Skeletal muscle cell (primary cell): ENCODE measurements around the gene PKIG.

Experiments used
- DNase-seq: peaks from one replicate; pipeline ENCODE4 v3.0.0-alpha.2; 2010; ENCODE audit warnings: low read depth
- H3K4me3 ChIP-seq: 2 replicates; pipeline ENCODE4 v1.5.1; 2011; ENCODE audit warnings: low read depth, mild to moderate bottlenecking, control low read depth, low read length, moderate library complexity

PKIG gene

DNA sequence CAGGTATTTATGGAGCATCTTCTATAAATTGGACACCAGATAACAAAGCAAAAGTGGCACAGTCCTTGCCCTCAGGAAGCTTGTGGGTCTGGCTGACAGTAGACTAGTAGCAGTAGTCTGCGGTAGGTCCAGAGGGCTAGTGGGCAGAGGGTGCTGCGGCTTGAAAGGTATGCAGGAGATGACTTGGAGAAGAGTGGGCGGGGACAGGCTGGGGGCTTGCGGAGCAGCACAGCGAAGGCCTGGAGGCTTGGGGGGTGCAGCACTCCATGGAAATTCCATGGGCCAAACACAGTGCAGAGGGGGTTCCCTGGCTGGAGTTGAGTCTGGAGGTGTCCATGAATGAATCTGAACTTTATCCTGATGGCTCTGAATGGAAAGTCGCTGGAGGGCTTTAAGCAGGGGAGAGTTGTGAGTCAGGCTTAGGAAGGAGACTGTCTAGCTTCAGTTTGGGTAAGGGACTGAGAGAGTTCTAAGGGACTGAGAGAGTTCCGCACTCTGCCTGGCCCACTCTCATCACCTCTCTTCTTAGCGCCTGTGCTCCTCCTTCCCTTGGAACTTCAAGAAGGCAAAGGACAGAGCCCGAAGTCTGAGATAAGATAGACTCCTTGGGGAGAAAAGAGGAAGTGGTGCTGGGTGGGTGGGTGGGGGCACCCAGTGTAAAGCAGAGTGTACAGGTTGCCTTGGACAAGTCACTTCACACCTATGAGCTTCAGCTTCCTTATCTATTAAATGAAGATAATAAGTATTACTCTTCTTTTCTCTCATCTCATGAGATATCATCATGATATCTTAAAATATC lies 8.8 kb downstream of the PKIG start:
- DNase-seq, result no peak
- no peak overlapping the region for H3K4me3 ChIP-seq

DNA sequence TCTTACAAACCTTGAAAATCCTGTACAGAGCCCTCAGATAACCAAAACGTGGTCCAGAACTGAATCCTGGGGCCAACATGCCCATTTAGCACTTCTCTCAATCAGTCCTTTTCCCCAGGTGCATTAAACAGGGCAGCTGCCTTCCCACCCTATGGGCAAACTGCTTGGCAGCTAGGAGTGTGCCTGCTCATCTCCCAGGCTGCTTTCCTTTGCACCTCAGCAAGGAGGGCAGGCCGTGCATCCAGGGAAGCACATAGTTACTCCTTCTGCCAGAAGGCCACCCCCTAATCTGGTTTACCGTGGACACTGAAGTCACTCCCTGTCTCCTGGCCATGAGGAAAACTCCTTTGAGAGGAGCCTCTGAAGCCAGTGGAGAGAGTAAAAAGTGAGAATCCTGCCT lies 10.0 kb downstream of the PKIG start:
- no peak overlapping the region for H3K4me3 ChIP-seq
- no peak for DNase-seq

DNA sequence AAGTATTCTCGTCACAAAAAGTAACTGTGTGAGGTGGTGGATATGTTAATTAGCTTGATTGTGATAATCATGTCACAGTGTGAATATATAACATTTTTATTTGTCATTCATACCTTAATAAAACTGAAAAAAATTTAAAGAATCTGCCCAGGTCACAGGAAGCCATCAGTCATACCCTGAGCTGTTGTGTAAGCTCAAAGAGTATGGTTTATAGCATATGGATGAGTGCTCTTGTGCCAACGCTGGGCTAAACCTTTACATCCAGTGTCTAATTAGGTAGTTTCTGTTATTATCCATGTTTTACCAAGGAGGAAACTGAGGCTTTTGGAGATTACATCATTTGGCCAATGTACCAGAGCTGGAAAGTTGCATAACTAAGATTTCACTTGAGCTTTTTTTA lies 11.4 kb downstream of the PKIG start:
- no peak for DNase-seq

DNA sequence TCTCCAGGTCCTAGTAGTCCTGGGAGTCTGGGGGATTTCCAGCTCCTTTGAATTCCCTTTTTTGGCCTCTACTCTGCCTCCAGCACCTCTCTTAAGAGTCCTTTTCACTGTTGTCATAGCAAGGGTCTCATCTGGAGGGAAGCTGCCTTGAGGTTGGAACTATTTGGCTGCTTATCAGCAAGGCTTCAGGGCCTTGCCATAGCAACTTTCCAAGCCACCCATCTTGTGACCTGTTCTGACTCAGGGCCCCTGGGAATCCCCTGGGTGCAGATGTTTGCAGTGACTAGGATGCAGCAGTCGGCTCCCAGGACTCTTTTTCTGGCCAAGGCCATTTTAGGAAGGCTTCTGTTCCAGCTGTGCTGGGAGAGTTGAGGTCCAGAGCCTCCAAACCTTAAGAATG lies 12.4 kb downstream of the PKIG start:
- H3K4me3 ChIP-seq, result no peak overlapping the region
- DNase-seq, result no peak

More for the DNA sequence above, 11.4 kb downstream of the PKIG start:
- H3K4me3 ChIP-seq, result no peak overlapping the region

DNA sequence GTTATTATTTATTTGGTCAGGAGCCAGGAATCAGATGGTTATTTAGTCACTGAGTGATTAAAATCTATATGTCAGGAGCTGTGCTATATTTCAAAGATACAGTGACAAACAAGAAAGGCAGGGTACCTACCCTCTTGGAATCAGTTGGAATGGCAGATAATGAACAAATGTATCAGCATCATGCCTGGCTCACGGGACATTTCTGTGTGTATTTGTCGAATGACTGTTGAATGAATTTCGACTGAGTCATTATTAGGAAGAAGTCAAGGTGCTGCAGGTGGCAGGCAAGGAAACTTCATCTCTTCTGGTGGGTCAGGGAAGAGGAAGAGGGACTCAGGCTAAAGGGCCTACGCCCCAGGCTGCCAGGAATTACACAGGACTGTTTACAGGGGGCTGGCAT lies 13.6 kb downstream of the PKIG start:
- no peak overlapping the region for H3K4me3 ChIP-seq
- DNase-seq, result no peak

DNA sequence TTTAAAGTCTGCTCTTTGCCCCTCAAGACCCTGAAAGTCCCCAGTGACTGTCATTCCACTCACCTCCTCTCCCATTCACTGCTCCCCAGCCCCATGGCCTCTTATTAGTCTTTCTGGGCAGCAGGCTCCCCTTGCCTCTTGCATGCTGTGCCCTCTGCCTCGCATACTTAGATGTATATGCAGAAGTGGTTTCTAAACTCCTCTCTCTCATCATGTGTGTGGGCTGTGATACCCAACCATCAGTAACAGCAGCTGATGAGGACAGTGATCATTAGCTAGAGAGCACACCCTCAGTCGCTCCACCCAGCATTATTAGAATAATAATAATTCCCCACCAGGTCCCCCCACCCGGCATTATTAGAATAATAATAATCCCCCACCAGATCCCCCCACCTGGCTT lies 14.5 kb downstream of the PKIG start:
- no peak overlapping the region for H3K4me3 ChIP-seq
- DNase-seq, result no peak

DNA sequence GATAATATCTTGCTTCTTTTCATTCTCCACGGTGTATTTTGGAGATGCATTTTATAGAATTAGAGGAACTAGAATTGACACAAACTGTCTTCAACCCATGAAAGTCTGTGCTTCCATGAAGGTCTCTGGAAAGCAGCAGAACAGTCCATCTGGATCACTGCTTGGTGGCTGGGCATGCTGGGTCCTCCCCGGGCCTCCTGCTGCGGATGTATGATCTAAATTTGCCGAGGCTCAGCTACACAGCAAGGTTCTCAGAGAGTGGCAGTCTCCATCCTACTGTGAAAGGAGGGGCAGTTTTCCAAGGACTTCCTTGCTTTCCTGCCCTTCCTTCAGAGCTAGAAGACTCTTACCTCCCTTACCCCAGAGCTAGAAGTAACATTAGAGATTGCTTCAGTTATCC lies 15.1 kb downstream of the PKIG start:
- H3K4me3 ChIP-seq, result no peak overlapping the region

DNA sequence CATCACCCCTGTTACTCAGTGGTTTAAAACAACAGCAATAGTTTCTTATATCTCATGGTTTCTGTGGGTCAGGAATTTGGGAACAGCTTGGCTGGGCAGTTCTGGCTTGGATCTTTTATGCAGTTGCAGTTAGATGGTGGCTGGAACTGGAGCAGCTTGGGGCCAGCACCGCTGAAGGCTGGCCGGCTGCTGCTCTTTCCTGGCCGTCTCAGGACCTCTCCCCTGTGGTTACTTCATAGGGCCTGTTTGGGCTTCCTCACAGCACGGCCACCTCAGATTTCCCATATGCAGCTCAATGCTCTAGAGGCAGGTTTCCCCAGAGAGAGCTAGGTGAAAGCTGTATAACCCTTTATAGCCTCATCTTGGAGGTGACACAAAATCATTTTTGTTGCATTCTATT lies 15.6 kb downstream of the PKIG start:
- H3K4me3 ChIP-seq, result no peak overlapping the region

More for the DNA sequence above, 15.1 kb downstream of the PKIG start:
- no peak for DNase-seq

DNA sequence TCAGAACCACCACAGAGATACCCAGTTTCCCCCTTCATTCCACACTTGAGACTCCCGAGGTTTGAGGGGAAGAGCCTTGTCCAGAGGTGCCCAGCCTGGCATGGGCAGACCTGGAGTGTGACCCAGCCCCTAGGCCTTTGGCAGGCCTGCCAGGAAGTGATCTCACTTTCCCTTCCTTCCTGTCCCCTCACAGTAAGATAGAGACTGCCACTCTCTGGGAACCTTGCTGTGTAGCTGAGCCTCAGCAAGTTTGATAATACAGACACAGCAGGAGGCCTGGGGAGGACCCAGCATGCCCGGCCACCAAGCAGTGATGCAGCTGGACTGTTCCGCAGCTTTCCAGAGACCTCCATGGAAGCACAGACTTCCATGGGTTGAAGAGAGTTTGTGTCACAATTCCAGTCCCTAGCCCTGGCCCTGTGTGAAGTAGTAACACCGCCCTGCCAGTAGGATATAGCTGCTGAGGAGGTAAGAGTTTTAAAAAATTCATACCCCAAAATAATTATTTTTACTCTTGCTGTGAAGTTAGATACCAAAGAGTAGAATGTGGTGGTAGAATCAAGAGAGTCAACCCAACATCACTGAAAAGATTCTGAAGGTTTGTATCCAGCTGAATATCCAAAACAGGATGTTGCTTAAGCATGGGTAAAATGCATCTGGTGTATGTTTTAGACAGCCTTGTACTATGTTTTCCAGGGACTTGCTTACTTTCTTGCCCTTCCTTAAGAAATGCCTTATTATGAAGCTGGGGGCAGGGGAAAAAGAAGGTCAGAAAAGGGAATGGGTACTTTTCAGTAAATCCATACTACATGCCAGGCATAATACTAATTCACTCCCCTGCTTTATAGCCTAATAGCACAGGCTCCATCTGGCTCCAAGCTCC lies 16.3 kb downstream of the PKIG start:
- DNase-seq, result no peak
- H3K4me3 ChIP-seq, result no peak overlapping the region

More for the DNA sequence above, 15.6 kb downstream of the PKIG start:
- DNase-seq, result no peak

DNA sequence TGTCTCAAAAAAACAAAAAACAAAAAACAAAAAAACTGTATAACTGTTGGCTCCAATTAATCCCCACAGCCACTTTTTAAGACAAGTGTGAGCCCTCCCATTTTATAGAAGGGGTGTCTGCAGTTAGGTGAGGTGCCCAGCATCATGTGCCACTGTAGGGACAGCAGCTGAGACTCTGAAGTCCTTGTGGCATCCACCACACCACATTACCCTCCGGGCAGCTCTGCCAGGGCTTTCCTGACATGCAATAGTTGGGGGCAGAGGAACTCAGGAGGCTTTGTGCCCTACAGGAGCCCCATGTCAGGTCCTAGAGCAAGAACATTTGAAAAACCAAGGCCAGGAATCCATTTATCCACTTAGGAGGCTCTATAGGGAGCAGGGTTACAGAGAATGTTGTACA lies 17.3 kb downstream of the PKIG start:
- DNase-seq, result no peak
- H3K4me3 ChIP-seq, result no peak overlapping the region

DNA sequence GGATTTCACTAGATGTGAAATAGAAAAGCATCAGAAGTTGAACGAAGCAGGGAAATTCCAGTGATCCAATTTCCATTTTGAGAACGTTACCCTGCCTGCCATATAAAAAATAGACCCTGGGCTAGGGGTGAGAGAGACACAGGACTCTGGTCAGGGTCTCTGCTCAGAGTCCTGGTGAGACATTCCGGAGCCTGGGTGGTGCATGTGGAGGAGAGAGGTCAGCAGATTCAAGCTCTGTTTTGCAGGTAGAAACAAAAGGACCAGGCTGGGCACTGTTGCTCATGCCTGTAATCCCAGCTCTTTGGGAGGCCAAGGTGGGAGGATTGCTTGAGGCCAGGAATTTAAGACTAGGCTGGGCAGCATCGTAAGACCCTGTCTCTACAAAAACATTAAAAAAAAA lies 17.9 kb downstream of the PKIG start:
- no peak for DNase-seq
- H3K4me3 ChIP-seq, result no peak overlapping the region

DNA sequence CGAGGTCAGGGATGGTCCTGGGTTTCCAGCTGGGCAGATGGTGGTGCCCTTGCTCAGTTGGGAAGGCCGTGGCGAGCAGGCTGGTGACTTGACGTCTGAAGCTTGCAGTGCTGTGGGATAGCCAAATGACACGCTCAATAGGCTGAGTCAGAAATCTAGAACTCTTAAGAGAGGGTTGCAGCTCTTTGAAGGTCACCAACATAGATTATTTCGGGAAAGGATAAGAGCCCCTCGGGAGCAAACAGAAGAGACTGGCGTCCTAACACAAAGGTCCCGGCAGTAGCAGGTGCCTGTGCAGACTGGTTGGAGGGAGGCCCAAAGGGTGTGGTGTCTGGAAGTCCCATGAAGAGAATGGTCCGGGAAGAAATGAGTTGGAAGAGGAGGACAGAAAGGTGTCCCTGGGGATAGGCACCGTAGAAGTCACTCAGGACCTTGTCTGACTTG lies 18.4 kb downstream of the PKIG start:
- no peak overlapping the region for H3K4me3 ChIP-seq
- no peak for DNase-seq

DNA sequence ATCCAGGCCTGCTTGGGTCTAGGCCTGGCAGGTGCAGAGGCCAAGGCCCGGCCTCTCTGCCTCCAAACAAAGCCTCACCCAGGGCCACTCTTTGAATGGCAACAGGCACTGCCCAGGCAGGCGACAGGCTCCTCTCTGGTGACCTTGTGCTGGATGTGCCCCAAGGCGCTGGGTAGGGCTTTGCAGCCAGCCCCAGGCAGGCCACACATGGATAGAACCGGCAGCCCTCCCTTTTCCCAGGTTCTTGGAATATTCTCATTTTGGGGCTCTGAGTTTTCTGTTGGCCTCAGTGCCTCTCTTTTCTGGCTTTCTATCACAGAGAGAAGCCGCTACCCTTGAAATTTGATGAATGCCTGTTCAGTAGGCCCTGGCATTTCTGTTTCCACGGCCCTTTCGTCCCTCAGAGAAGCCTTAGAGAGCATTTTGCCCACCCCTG lies 18.9 kb downstream of the PKIG start:
- H3K4me3 ChIP-seq, result no peak overlapping the region
- no peak for DNase-seq

DNA sequence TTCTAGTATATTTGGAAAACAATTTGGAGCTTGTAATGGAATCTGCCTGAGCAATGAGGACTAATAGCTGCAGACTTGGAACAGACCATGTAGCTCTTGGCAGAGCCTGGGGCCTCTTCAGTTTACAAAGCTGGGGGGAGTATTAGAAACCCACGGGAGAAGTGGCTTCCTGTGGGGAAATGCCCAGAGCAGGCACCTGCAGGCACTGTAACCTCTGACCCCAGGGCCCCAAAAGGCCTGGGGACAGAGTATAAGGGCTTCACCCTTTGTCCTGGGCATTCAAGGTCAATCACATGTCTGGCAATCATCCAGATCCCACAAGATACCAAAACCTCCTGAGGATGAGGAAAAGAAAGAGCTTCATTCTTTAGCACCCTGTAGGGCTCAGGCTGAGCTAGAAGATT lies 19.4 kb downstream of the PKIG start:
- no peak overlapping the region for H3K4me3 ChIP-seq
- DNase-seq, result peak; percentile 58

DNA sequence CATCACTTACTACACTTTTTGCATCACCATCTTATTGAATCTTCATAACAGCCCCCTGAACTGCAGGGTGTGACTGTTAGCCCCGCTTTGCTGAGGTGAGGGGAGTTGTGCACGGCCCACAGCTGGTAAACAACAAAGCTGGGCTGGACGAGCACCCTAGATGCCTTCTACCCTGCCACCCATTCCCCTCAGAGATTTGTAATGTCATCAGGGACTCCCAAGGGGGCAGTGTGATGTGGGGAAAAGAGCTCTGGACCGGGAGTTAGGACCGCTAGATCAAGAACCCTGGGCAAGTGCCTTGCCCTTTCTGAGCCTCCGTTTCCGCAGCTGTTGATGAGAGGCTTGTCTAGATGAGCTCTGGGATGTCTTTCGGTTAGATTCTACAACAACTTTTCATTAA lies 20.9 kb downstream of the PKIG start:
- DNase-seq, result no peak
- H3K4me3 ChIP-seq, result no peak overlapping the region

DNA sequence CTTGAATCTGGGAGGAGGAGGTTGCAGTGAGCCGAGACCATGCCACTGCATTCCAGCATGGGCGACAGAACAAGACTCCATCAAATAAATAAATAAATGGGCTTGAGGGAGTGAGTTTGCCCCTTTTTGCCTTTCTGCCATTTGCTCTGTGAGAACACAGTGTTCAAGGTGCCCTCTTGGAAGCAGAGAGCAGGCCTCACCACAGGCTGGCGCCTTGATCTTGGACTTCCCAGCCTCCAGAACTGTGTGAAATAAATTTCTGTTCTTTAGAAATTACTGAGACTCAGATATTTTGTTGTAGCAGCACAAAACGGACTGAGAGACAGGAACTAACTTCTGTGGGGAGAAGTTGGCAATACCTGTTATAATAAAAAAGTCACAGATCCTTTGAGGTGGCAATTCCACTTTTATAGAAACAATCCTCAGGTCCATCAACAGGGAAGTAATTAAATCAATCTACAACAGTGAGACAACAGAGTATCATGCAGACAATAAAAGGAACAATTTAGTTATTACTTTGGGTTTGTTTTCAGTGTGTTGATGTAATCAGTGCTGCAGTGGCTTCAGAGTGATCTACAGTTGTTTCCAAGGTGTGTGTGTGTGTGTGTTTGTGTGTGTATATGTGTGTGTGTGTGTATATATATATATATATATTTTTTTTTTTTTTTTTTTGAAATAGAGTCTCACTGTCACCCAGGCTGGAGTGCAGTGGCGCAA lies 24.5 kb downstream of the PKIG start:
- H3K4me3 ChIP-seq, result no peak overlapping the region
- no peak for DNase-seq

DNA sequence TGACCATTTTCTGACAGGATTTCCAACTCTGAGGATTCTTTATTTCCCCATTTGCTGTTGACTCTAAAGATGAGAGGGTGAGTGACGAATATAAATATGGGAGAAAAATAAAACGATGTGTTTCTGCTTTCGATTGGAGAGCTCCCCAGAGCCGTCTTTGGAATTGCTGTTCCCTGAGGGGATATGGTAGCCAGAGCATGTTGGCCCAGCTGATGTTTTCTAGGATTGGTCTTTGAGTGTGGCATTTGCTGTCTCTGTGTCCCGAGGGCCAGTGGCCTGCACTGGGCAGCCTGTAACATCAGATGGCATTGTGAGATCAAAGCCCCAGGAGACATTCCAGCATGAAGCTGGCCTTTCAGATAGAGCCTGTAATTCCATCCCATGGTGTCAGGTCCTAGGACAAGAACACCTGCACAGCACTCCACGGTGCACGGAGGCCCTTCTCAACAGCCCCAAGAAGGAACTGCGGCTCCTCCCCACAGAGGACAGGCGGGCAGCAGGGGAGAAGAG lies 26.7 kb downstream of the PKIG start:
- no peak for DNase-seq
- H3K4me3 ChIP-seq, result no peak overlapping the region

DNA sequence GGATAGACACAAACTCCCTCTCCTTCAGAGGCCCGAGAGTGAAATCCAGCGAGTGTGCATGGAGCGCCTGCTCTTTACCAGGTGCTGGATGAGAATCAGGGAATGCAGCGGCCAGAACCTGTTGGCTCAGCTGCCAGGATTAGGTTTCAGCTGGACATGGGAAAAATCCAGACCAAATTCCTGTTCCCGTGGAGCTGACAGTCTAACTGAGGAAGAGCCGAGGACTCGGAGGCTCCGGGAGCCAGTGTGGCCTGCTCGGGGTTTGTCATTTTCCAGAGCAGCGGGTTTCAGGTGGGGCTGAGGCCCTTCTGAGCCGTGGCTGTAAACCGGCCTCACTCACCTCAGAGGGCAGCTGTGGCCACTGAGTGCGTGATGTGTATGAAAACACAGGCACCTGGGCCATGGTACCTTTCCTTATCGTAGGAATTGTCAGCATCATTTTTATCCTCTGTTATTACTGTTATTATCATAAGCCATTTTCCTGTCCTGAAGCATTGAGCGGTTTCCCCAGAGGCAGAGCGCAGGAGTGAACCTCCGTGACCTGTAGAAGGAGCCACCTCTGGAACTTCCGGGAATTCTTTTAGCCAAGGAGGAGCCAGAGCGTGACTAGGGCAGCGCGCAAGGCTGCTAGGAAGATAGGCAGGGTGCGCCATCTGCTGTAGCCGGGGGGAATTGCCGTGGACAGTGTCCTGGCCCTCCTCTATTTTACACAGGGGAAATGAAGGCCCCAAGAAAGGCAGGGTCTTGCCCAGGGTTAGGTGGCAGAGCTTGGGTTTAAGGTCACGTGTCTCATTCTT lies 27.3 kb downstream of the PKIG start:
- no peak overlapping the region for H3K4me3 ChIP-seq

DNA sequence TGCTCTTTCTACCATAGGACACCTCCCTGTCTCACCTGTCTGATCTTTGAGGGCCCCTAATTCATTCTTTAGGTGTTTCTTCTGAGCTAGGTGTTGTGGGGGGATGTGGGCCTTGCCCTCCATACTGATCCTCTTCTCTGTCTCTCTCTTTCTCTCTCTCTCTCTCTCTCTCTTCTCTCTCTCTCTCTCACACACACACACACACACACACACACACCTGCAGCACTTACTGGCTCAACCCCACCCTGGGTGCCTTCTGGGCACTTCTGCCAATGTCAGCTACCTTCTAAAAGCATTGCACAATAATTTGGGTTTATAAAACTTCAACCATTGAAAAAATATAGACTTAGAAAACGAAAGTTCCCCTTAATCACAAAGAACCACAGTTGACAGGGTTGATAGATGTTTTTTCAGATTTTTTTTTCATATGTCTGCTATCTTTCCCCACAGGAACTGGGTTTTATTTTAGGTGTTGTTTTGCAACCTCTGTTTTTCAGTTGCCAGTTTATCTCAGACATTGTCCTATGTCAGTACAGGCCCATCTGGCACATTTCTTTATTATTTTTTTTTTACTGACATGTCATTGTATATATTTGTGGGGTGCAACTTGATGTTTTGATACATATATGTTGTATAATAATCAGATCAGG lies 28.1 kb downstream of the PKIG start:
- no peak for DNase-seq
- H3K4me3 ChIP-seq, result no peak overlapping the region

More for the DNA sequence above, 27.3 kb downstream of the PKIG start:
- no peak for DNase-seq
